K562 (cell line): ENCODE results near the gene LCTL. TPM values are rescaled to one million over a fixed set of nuclear protein-coding genes. Genes with fewer than 3 reads are reported as not detected.

Experiments
- AFF1 ChIP-seq, 2 experiments: fragments of 450-650 bp; IDR thresholded peaks; 2 replicates each; pipeline ENCODE4 v1.6.1; 2018; ENCODE audit warnings: mild to moderate bottlenecking in 2 of 2, low read depth in 1 of 2; ENCODE audit not compliant: partially characterized antibody in 2 of 2
- E2F8 ChIP-seq: fragments of 450-650 bp; IDR thresholded peaks from 2 replicates; pipeline ENCODE4 v1.7.1; 2018; ENCODE audit warnings: mild to moderate bottlenecking, low read depth; ENCODE audit not compliant: partially characterized antibody
- MGA ChIP-seq: fragments of 450-650 bp; IDR thresholded peaks from 2 replicates; pipeline ENCODE4 v1.6.1; 2016; ENCODE audit warnings: mild to moderate bottlenecking, moderate library complexity
- NR3C1 ChIP-seq: sonication (generic); formaldehyde crosslinking; IDR thresholded peaks from 2 replicates; pipeline ENCODE4 v1.8.1; 2022; ENCODE audit warnings: missing genetic modification reagents
- ZBED1 ChIP-seq: IDR thresholded peaks from 2 replicates; pipeline ENCODE4 v1.6.1; 2014
- ZBTB5 ChIP-seq: fragments of 450-650 bp; IDR thresholded peaks from 2 replicates; pipeline ENCODE4 v1.6.1; 2017; ENCODE audit warnings: antibody characterized with exemption
- polyA plus RNA-seq, 8 experiments: library from polyadenylated mRNA; depleted of rRNA in 4 of 8; stranded (reverse) in 5 of 8; unstranded in 3 of 8; fragments of >200 nt; fragmentation: Nextera tagmentation in 2 of 8; fragmentation: Illumina TruSeq in 1 of 8; extraction: Ambion mirVana in 2 of 8; extraction: Trizol in 1 of 8; gene quantifications; 2 replicates each; pipeline versions ENCODE4 v1.2.1 to v1.2.3, GENCODE V29; 2011 to 2014; ENCODE audit warnings: inconsistent platforms in 1 of 8, missing spikeins in 1 of 8
- total RNA-seq, 7 experiments: library from RNA; depleted of rRNA in 6 of 7; stranded (reverse); fragments of >200 nt in 6 of 7; fragmentation: Illumina TruSeq in 2 of 7; extraction: Trizol in 2 of 7; gene quantifications; 2 replicates each; pipeline versions ENCODE4 v1.2.1 to v1.2.3, GENCODE V29; 2011 to 2021; ENCODE audit warnings: low replicate concordance in 1 of 7

Gene LCTL
- total and polyA plus RNA-seq, 9 of the 15 experiments (the other 6 are each of a cell fraction or from before 2014, with no cell fraction given): 0.08 to 0.31 (median 0.17) TPM; not detected in 6

- TF ChIP-seq ZBTB5 (no peak), ZBED1 (no peak), NR3C1 (CRISPR knock-in tag) (no peak), AFF1 (IDR thresholded peaks at IDR 0.05; ENCODE audit: low read depth in 1 of 2, partially characterized antibody in 2 of 2) (no peak), E2F8 (no peak), MGA (no peak)
Measured at GRCh38 chr15:66601521-66601920, 35.7 kb upstream of the LCTL start (continued).
